ENCODE results near the gene COL4A2. TPM values are rescaled to one million over a fixed set of nuclear protein-coding genes. Genes with fewer than 3 reads are reported as not detected.

Gene COL4A2
- total RNA-seq, 1 donor from 2014 or later = 785 TPM

DNA sequence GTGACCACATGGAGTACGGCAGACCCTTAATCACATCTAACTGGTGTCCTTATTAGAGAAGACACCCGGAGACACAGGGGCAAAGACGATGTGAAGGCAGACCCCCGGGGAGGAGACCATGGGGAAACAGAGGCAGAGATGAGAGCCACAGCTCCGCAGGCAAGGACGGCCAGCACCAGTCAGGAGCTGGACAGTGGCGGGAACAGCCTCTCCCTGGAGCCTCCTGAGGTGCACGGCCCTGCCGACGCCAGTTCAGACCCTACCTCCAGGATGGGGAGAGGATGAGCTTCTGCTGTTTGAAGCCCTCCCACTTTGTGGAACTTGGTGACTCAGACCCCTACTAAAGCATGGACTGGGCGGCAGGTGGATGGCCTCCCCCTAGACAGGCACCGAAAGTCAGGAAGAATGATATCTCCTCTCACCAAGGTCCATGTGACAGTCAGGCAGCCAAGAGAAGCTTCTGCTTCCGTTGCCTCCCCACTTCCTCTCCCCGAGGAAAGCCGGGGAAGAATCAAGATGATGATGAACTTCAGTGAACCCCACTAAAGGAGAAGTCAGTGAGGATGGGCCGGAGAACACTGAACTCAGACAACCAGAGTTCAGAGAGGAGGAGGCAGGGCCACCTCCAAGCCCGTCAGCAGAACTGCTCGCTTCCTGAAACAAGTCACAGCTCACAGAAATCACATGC is 229.1 kb downstream of the COL4A2 start:
- DNase-seq = no peak

GRCh38 chr13:110538632-110539031 is 231.5 kb downstream of the COL4A2 start:
- peak; percentile 61 for DNase-seq

DNA sequence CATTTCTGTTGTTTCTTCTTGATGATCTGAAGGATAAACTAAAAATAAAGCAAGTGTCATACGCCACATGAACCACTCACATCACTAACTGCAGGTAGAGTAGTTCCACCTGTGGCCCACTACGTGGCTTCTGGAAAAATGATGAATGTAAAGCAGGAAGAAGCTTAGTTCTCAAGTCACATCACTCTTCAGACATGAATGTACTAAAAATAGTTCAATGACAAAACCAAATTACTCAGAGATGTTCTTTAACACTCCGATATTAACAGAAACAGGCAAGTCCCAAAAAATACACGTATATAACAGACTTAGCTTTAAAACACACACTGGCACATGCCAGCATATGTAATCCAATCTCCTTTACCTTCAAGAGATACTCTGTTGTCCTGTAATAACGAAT is 232.8 kb downstream of the COL4A2 start:
- DNase-seq = no peak

DNA sequence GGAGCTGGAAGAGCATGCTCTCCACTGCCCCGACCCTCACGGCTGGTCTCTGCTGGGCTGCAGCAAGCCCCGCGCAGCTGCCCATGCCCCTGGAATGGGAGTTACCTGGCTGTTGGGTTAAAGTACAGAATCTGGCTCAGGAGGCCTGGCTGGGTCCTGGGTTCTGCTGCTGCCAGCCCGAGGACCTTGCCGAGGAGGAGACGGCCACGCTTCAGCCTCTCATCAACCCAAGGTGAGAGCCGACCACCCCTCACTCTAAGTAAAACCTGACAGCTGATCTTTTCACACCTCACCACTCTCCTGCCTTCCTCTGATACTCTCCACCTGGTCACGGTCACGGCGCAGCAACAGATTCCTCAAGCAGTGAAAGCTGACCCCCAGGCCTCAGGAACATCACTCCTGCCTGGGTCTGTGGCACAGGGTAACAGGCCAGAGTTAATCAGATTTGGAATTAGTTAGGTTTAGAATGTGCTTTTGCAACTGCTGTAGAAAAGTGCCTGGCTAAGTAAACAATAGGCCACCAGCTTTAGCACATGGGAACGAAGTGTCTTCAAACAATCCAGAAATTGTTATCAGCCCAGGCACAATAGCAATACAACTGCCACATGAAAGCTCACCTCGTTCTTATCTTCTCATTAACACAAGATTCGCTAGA is 233.9 kb downstream of the COL4A2 start:
- DNase-seq = no peak

GRCh38 chr13:110541526-110541920 is 234.4 kb downstream of the COL4A2 start:
- peak; percentile 36 for DNase-seq

- no peak for DNase-seq
Measured at GRCh38 chr13:110542169-110542796, 235.2 kb downstream of the COL4A2 start.

- no peak for DNase-seq
Measured at GRCh38 chr13:110546378-110546777, 239.3 kb downstream of the COL4A2 start.

DNA sequence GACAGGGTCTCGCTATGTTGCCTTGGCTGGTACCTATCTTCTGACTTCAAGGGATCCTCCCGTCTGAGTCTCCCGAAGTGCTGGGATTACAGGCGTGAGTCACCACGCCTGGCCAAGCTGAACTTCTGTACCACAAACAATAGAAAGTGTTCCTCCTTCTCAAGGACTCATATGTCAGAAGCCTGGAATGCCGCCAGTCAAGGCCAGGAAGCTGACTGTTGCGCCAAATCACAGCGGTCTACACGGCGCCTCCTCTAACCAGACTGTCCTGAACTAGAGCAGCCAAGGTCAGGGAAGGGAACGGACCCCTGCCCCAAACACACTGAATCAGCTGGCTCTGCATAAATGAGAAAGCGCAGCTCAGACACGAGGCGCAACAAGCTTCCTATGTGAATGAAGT is 239.8 kb downstream of the COL4A2 start:
- DNase-seq = no peak

DNA sequence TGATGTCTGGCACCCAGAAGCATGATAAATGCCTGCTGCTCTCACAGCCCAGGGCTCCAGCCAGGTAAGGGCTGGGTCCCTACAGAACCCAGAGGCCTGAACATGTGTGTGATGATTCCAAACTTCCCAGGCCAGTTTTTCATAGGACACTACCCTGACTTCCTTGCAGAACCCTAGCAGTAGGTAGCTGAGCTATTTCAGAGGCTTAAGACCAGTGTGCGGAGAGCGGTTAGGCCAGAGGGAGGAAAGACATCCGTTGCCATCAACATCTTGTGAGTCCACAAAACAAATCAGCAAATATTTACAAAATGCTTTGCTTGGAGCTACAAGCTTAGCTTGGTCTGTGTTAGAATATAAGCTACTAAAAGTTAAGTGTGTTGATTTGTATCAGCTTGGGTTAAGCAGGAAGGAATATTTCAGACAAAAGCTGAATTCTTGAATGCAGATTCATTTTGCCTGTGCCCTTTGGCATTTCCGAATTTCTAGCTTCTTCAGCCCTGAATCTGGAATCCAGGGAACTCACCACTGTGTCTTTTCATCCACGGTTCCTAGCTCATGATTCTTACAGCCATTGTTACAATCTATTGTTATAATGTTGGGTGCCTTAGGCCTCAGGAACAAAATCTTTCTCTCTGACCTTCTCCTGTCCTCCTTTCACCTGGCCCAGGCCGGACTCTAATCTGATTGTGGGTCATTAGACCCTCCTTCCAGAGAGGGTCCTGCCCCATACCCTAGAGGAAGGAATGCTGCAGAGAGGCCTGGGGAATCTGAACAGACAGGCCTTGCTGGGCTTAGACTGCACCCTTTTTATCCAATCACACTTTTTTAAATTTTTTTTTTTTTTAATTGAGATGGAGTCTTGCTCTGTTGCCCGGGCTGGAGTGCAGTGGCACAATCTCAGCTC is 242.1 kb downstream of the COL4A2 start:
- DNase-seq = no peak

DNA sequence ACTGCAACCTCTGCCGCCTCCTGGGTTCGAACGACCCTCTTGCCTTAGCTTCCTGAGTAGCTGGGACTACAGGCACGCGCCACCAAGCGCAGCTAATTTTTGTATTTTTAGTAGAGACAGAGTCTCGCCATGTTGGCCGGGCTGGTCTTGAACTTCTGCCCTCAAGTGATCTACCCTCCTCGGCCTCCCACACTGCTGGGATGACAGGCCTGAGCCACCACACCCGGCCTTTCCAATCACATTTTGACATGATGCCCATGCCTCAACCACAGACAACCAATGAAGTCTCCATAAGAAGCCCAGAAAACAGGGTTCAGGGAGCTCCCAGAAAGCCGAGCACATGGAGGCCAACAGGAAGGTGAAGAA is 242.7 kb downstream of the COL4A2 start:
- no peak for DNase-seq

GRCh38 chr13:110551284-110551683 is 244.2 kb downstream of the COL4A2 start:
- no peak for DNase-seq

DNA sequence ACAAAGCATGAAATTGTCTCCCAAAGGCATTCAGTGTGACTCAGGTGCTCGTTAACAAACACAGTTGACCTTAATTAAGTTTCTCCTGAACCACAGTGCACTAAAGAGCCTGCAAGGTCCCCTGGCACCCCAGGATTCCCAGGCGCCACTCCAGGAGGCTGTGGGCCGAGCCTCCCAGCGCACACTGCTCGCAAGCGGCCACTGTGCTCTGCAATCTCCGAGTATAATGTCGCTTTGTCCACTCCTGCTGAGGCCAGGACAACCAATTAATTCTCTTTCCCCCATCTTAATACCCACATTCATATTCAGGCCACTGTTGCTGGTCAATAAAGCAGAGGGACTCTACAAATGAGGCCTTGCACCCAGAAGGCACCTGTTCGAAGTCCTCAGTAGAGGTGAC is 245.7 kb downstream of the COL4A2 start:
- DNase-seq = no peak

DNA sequence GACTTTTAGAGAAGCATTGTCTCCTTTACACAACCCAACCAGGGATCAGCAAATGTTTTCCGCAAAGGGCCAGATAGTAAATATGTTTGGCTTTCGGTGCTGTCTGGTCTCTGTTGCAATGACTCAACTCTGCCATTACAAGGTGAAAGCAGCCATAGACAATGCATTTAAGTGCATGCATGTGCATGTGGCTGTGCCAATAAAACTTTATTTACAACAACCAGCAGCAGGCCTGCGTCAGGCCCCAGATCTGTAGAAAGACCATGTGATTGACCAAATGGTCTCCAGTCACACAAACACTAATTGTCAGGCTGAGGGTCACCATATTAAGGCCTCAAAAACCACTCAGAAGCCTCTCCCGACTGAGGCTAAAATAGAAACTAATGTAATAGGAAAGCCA is 246.3 kb downstream of the COL4A2 start:
- DNase-seq = no peak

DNA sequence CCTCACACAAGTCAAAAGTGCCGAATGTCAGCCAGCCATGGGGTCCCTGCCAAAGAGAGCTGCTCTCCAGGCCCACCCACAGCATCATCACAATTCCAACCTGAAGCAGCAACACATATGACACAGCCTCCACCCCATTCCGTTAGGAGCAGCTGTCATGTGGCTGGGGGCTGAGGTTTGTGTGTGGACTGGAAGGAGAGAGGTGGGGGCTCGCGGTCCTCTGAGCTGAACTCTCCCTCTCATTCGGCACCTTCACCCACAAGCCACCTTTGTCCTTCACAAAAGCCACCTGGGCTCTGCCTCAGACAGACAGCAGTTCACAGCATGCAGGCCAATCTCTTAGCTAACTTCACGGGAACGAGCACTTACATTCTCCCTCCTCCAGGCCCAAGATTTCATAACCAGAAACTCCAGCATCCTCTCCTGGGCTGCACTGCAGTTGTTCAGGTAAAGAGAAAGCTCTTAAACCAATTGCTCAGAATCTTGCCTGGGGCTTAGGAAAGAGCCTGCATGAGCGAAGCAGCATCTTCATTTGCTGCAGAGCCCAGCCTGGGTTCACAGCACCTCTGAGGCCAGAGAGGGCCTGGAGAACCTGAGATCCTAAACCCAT is 247.2 kb downstream of the COL4A2 start:
- no peak for DNase-seq

GRCh38 chr13:110554946-110555345 is 247.9 kb downstream of the COL4A2 start:
- DNase-seq = no peak

DNA sequence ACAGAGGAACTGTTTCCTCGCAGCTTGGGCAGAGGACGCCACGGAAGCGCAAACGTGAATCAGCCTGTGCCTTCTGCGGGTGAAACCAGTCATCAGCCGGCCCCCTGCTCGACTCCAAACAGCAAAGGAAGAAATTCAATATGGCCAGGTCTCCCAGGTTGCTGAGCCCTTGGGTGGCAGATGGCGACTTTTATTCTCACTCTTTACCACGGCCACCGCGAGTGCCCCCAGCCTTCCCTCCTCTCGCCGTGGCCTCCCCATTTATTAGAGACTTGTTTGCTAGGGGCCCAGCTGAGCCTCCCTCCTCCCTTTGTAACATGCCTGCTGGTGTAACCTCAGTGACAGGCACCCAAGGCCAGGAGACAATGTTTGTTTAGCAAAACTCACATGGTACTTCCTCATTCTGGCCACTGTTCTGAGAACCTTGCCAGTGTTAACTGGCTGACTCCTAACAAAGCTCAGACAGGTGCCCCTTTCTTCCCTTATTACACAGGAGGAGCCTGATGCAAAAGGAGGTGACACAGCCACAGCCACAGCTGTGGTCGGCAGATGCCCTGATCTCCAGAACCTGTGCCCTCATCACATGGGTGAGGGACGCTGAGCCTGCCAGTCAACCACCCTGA is 248.6 kb downstream of the COL4A2 start:
- DNase-seq = no peak

DNA sequence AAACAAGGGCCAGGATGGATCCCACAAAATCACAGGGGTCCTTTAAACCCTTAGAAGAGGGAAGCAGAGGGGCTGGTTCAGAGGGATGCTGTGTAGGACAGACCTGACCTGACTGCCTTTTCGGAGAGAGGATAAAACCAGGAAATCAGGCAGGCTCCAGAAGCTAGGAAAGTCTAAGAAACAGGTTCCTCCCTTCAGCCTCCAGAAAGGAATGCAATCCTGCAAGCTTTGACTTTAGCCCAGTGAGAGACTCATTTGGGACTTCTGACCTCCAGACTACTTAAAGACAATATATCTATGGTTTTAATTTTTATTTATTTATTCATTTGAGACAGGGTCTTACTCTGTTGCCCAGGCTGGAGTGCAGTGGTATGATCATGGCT is 249.1 kb downstream of the COL4A2 start:
- DNase-seq = no peak

DNA sequence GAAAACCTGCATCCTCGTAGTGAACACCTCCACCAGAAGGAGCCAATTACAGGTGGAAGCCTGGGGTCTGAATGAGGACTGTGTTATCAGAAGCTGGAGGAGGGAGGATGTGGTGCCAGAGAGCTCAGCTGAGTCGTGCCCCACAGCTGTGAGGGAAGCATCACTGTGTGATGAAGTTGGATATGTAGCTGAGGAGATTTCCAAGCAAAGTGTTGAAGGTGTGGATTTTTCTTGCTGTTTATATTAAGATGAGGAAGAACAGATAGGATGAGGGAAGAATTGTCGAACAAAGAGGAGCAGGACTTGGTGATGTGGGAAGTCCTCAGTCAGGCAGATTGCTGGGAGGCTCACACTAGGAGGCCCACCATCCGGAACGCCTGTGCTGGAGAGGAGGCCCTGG is 250.0 kb downstream of the COL4A2 start:
- no peak for DNase-seq

- no peak for DNase-seq
Measured at GRCh38 chr13:110557610-110558305, 250.7 kb downstream of the COL4A2 start.

GRCh38 chr13:110559429-110559943 is 252.4 kb downstream of the COL4A2 start:
- no peak for DNase-seq

GRCh38 chr13:110559986-110560385 is 252.9 kb downstream of the COL4A2 start:
- no peak for DNase-seq
